Naive B cell (primary cell): ENCODE measurements around the gene NASP. TPM values are rescaled to one million over a fixed set of nuclear protein-coding genes. Genes with fewer than 3 reads are reported as not detected.

Source experiments
- ATAC-seq, 2 donors: fragments of 150-1000 bp; cut with Tn5 transposase; 2 replicates each; pipeline ENCODE4 v1.10.0; 2021; ENCODE audit warnings: low read depth in 2 of 2, mild to moderate bottlenecking in 2 of 2, moderate library complexity in 2 of 2
- DNase-seq: peaks from one replicate; pipeline ENCODE4 v3.0.0; 2022
- H3K27ac Mint-ChIP-seq, 6 donors: one replicate each; pipeline ENCODE4 v1.8.0; 2020 to 2022; ENCODE audit warnings: mild to moderate bottlenecking in 6 of 6, mixed read lengths in 6 of 6, moderate library complexity in 5 of 6, inconsistent platforms in 2 of 6
- H3K27me3 Mint-ChIP-seq, 3 donors: one replicate each; pipeline ENCODE4 v1.8.0; 2021 to 2022; ENCODE audit warnings: mixed read lengths in 3 of 3, mild to moderate bottlenecking in 1 of 3
- H3K36me3 Mint-ChIP-seq, 2 donors: one replicate each; pipeline ENCODE4 v1.8.0; 2020 to 2022; ENCODE audit warnings: mixed read lengths in 2 of 2, inconsistent platforms in 1 of 2, mild to moderate bottlenecking in 1 of 2
- H3K4me1 Mint-ChIP-seq, 3 donors: one replicate each; pipeline ENCODE4 v1.8.0; 2020 to 2022; ENCODE audit warnings: mixed read lengths in 3 of 3, inconsistent platforms in 1 of 3, mild to moderate bottlenecking in 1 of 3, moderate library complexity in 1 of 3
- H3K4me3 Mint-ChIP-seq, 8 donors: one replicate each; pipeline ENCODE4 v1.8.0; 2020 to 2022; ENCODE audit warnings: mild to moderate bottlenecking in 8 of 8, mixed read lengths in 8 of 8, moderate library complexity in 8 of 8, inconsistent platforms in 2 of 8
- H3K9me3 Mint-ChIP-seq, 7 donors: one replicate each; pipeline ENCODE4 v1.8.0; 2020 to 2022; ENCODE audit warnings: mixed read lengths in 7 of 7, mild to moderate bottlenecking in 5 of 7, inconsistent platforms in 2 of 7, moderate library complexity in 1 of 7
- polyA plus RNA-seq, 6 donors: library from polyadenylated mRNA; unstranded; fragments of 300-500 nt; fragmentation: Illumina TruSeq; gene quantifications; one replicate each; pipeline ENCODE4 v1.2.3, GENCODE V29; 2021; ENCODE audit warnings: low read depth in 6 of 6

NASP gene
- polyA plus RNA-seq, 6 donors from 2014 or later, result 90.5 to 140 (median 114) TPM

DNA sequence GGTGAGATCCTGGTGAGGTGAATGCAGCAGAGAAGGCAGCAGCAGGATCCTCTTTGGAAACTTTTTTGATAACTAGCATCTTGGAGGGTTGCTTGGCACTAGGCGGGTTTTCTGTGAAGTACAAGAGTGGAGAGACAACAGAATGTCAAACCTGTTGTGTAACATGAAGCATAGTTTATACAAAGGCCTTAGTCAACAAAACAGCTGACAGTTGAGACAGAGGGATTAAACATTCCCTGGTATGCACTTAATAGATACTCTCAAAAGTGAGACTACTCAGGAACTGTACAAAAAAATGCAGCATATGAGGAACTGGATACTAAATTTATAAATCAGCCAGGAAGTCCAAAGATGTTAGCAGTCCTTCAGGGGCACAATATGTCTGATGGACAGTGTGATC lies 56.5 kb downstream of the NASP start:
- Mint-ChIP-seq H3K36me3 (peaks cover 6% of the 10 kb centered on the region in 2 donors), H3K27ac (peak overlapping the region in 2 of 6 donors; percentile 8 to 64), H3K4me1 (peaks cover 18 to 22% (median 20%) of the 10 kb centered on the region in 3 donors), H3K9me3 (no peaks in the 10 kb centered on the region), H3K4me3 (no peak overlapping the region), H3K27me3 (no peaks in the 10 kb centered on the region)
- DNase-seq (no peak), ATAC-seq (no peak)

DNA sequence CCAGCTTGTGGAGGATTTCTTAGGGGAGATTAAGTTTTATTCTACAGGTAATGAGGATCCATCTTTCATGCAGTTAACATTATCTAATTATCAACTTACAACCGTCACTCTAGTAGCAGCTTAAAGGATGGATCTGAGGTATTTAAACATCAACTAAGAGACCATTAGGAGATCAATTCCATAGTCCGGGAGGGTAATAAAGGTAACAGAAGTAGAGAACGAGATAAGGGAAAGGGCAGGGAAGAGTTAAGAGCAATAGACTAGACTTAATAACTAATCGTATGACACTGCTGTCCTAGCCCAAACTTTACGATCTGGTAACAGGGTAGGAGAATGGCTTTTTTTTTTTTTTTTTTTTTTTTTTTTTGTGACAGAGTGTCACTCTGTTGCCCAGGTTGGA lies 59.5 kb downstream of the NASP start:
- Mint-ChIP-seq H3K9me3 (no peaks in the 10 kb centered on the region), H3K36me3 (peaks cover 6% of the 10 kb centered on the region in 2 donors), H3K27me3 (no peaks in the 10 kb centered on the region), H3K4me1 (peaks cover 30 to 40% (median 34%) of the 10 kb centered on the region in 3 donors), H3K4me3 (no peak overlapping the region), H3K27ac (peak overlapping the region in 3 of 6 donors; percentile 19 to 63 (median 63))
- no peak for ATAC-seq
- no peak for DNase-seq

DNA sequence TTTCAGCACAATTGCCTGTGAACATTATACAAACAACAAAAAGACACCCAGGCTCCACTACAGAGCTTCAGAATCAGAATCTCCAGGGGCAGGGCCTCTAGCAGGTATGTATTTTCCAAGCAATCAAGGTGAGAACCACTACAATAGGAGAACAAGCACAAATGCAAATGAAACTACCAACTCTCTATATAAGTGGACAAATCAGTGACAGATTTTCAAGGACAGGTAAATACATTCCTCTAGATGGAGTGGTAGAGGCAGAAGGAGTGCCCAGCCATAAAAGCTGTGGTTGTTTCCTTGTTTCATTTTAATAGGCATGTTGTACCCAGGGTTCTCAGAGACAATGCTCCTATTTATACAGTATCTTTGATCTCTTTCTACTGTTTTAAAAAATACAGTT lies 60.1 kb downstream of the NASP start:
- peak overlapping the region in 3 of 6 donors; percentile 12 to 63 (median 34) for H3K27ac Mint-ChIP-seq
- H3K4me3 Mint-ChIP-seq, result peak overlapping the region in 2 of 8 donors; percentile 24 to 25
- no peaks in the 10 kb centered on the region for H3K27me3 Mint-ChIP-seq
- DNase-seq (no peak), ATAC-seq (peak; percentile 42 to 50)
- H3K9me3 Mint-ChIP-seq, result no peaks in the 10 kb centered on the region
- H3K36me3 Mint-ChIP-seq, result peaks cover 6% of the 10 kb centered on the region in 2 donors
- peaks cover 32 to 40% (median 34%) of the 10 kb centered on the region in 3 donors for H3K4me1 Mint-ChIP-seq

DNA sequence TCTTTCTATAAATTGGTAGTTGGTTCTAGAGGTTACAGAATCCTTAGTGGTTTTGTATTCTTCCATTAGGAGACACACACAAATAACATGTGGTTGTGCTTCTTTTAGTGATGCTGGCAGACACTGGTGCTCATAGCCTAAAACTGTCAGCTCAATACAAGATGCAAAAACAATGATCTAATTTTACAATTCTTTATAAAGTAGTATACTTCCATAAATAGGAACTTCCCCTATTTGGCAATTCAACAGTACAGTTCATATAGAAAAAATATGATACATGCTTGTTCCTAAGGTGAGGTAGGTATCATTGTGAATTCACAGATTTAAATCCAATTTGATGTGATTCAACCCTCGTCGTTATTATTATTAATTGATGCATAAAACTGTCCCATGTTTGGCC lies 60.8 kb downstream of the NASP start:
- Mint-ChIP-seq H3K36me3 (peaks cover 6% of the 10 kb centered on the region in 2 donors), H3K4me3 (no peak overlapping the region), H3K27ac (peak overlapping the region in 5 of 6 donors; percentile 42 to 85 (median 71)), H3K27me3 (no peaks in the 10 kb centered on the region), H3K4me1 (peaks cover 32 to 40% (median 34%) of the 10 kb centered on the region in 3 donors), H3K9me3 (no peaks in the 10 kb centered on the region)
- DNase-seq (no peak), ATAC-seq (peak; percentile 43)

DNA sequence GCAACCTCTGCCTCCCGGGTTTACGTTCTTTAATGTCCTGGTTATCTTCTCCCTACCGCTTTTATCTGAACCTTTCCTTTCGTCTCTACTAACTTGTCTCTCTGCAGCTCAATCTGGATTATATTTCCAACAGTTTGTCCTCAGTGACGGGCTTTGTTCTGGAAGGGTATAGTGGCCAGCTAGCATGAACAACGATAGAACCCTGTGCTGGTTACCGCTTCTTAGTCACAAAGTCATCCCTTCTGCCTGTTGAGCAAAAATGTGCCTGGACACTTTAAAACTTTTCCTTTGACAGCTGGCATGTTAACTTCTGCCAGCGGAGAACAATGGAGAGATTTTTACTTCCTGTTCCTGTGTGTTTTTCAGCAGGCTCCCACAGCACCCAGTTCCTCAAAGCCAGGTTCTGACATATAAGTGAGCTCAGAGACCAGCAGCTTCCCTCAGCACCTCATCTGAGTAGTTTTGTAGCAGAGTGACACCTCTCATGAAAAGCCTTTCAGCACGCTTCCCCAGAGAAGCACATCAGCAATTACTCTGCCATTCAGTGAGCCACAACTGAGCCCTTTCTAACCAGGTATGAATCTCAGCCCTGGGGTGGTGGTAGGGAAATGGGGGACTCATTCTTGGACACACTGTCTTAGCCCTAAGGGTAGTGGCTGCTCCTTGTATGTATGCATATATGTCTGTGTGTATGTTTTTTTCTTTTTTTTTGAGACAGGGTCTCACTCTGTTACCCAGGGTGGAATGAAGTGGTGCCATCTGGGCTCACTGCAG lies 63.6 kb downstream of the NASP start:
- DNase-seq (no peak), ATAC-seq (peak in 1 of 2 donors; percentile 30)
- peak overlapping the region in 1 of 8 donors; percentile 55 for H3K4me3 Mint-ChIP-seq
- H3K27me3 Mint-ChIP-seq, result no peaks in the 10 kb centered on the region
- peaks cover 6 to 8% of the 10 kb centered on the region in 2 donors for H3K36me3 Mint-ChIP-seq
- peak overlapping the region in 4 of 6 donors; percentile 11 to 80 (median 76) for H3K27ac Mint-ChIP-seq
- H3K4me1 Mint-ChIP-seq, result peaks cover 27 to 40% (median 35%) of the 10 kb centered on the region in 3 donors
- no peaks in the 10 kb centered on the region for H3K9me3 Mint-ChIP-seq

DNA sequence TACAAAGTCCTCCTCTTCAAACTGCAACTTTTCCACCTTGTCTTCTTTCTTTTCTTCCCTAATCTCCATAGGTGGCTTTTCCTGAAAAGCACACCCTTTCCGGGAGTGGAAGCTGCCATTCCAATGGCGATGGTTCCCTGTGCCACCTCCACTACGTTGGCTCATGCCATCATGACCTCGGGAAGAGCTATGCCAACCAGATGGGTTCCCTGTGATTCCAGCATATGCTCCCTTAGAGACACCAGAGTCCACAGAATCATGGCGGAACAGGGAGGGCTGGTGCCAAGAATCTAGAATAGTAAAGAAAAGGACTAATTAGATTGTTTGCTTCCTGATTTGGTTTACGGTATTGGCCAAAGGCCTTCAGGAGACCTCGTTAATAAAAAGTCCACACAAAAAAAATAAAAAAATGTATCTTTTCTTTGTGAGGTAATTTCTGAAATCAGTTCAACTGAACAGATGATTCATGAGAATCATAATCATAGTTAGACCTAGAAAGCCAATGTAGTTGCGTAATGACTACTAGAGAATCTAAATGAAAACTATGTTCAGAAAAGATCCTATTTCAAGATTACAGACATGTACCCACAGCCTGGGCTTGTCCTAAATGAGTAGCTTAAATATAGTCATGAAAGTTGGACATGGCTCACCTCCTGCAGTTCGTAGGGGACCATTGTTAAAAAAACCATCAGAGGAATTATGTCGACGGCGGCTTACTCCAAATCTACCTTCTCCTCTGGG lies 70.9 kb downstream of the NASP start:
- H3K9me3 Mint-ChIP-seq, result no peaks in the 10 kb centered on the region
- no peak for ATAC-seq
- H3K27ac Mint-ChIP-seq, result peak overlapping the region in 1 of 6 donors; percentile 44
- no peak overlapping the region for H3K4me3 Mint-ChIP-seq
- H3K27me3 Mint-ChIP-seq, result no peaks in the 10 kb centered on the region
- no peak for DNase-seq
- H3K36me3 Mint-ChIP-seq, result peaks cover 0 to 24% of the 10 kb centered on the region in 2 donors
- peaks cover 0 to 7% (median 3%) of the 10 kb centered on the region in 3 donors for H3K4me1 Mint-ChIP-seq

DNA sequence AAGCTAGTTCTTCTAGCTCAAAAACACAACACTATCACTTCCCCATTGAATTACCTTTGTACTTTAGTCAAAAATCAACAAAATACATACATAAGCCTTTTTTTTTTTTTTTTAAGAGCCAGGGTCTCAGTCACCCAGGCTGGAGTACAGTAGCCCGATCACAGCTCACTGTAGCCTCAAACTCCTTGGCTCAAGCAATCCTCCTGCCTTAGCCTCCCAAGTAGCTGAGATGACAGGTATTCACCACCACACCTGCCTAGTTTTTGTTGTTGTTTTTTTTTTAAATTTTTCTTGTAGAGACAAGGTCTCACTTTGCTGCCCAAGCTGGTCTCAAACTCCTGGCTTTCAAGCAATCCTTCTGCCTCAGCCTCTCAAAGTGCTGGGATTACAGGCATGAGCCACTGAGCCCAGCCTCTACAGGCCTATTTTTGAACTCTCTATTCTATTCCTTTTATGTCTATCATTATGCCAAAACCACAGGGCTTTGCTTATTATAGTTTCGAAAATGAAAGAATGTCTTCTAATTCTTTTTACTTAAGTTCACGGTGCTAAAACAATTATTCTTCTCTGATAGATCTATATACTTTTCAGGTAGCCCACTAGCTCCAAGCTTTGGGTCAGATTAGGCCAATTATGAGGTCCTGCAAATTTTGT lies 72.9 kb downstream of the NASP start:
- DNase-seq, result no peak
- no peak for ATAC-seq
- Mint-ChIP-seq H3K4me3 (no peak overlapping the region), H3K27ac (peak overlapping the region in 2 of 6 donors; percentile 18 to 41), H3K4me1 (peaks cover 0 to 11% (median 0%) of the 10 kb centered on the region in 3 donors), H3K9me3 (no peaks in the 10 kb centered on the region), H3K36me3 (peaks cover 0 to 29% of the 10 kb centered on the region in 2 donors), H3K27me3 (no peaks in the 10 kb centered on the region)

DNA sequence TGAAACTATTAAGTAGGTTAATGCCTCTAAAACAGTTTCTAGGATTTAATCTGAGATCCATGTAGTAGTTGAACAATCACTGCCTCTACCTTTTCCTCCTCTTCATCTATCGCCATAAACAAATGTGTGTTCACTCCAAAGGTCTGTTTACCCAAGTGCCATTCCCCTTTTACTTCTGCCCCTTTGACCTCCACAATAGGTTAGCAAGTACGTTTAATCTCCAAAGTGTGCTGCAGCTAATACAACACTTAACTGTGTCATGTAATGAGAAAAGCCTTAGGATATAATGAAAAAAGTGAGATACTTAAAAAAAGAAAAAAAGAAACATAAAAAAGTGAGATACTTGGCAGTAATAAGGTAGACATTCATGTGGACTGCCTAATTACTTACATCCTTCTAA lies 74.3 kb downstream of the NASP start:
- DNase-seq, result no peak
- Mint-ChIP-seq H3K9me3 (no peaks in the 10 kb centered on the region), H3K27me3 (no peaks in the 10 kb centered on the region), H3K4me1 (peaks cover 0 to 14% (median 6%) of the 10 kb centered on the region in 3 donors), H3K36me3 (peaks cover 0 to 29% of the 10 kb centered on the region in 2 donors), H3K27ac (peak overlapping the region in 1 of 6 donors; percentile 51), H3K4me3 (no peak overlapping the region)
- no peak for ATAC-seq

DNA sequence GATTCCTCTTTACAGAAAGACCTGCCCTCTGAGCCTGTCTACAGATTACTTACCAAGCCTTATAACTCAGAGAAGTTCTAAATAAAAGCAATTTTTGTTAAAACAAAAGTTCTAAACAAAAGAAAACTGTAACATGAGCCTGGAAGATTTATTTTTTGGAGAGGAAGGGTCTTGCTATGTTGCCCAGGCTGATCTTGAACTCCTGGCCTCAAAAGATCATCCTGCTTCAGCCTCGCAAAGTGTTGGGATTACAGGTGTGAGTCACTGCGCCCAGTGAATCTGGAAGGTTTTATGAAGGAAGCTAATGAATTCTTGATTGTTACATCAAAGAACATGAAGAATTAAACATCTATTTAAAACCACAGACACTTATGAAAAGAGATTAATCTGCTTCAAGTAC lies 75.4 kb downstream of the NASP start:
- no peaks in the 10 kb centered on the region for H3K9me3 Mint-ChIP-seq
- DNase-seq, result no peak
- ATAC-seq, result no peak
- no peaks in the 10 kb centered on the region for H3K27me3 Mint-ChIP-seq
- peaks cover 0 to 28% of the 10 kb centered on the region in 2 donors for H3K36me3 Mint-ChIP-seq
- no peak overlapping the region for H3K27ac Mint-ChIP-seq
- H3K4me3 Mint-ChIP-seq, result no peak overlapping the region
- peaks cover 4 to 19% (median 9%) of the 10 kb centered on the region in 3 donors for H3K4me1 Mint-ChIP-seq

DNA sequence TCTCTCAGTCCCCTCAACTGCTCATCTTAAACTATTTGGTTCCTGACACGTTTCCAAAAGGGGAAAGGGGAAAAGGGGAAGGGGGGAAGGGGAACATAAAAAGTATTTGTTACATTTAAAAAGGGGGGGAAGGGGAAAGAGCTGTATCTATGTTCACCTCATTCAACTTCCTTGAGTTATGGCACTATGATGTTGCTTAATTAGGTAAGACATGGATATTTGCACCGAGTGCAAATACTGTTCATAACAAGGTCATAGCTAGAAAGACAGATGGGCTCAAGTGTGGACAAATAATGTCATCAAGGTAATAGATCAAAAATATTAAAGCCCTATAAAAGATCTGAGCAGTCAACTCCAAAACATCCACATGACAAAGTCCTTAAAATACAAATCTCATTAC lies 76.5 kb downstream of the NASP start:
- no peak overlapping the region for H3K27ac Mint-ChIP-seq

DNA sequence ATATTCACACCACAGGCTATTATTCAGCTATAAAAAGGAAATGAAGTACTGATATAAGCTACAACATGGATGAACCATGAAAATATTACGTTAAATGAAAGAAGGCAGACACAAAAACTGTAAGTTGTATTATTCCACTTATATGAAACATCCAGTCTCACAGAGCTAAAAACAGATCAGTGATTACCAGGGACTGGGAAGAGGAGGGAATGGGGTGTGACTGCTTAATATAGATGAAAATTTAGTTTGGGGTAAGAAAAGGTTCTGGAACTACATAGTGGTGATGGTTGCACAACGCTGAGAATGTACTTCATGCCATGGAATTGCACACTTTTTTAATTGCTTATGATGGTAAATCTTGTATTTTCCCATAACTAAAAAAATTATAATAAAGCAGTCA lies 83.0 kb downstream of the NASP start:
- Mint-ChIP-seq H3K4me3 (no peak overlapping the region), H3K9me3 (no peaks in the 10 kb centered on the region), H3K27me3 (no peaks in the 10 kb centered on the region), H3K4me1 (peaks cover 38 to 47% (median 41%) of the 10 kb centered on the region in 3 donors), H3K36me3 (no peaks in the 10 kb centered on the region), H3K27ac (peak overlapping the region in 1 of 6 donors; percentile 39)
- no peak for DNase-seq
- ATAC-seq, result no peak

More for the DNA sequence above, 76.5 kb downstream of the NASP start:
- ATAC-seq (no peak), DNase-seq (no peak)
- Mint-ChIP-seq H3K9me3 (no peaks in the 10 kb centered on the region), H3K27me3 (no peaks in the 10 kb centered on the region), H3K36me3 (peaks cover 0 to 20% of the 10 kb centered on the region in 2 donors), H3K4me1 (peaks cover 8 to 19% (median 13%) of the 10 kb centered on the region in 3 donors), H3K4me3 (no peak overlapping the region)

DNA sequence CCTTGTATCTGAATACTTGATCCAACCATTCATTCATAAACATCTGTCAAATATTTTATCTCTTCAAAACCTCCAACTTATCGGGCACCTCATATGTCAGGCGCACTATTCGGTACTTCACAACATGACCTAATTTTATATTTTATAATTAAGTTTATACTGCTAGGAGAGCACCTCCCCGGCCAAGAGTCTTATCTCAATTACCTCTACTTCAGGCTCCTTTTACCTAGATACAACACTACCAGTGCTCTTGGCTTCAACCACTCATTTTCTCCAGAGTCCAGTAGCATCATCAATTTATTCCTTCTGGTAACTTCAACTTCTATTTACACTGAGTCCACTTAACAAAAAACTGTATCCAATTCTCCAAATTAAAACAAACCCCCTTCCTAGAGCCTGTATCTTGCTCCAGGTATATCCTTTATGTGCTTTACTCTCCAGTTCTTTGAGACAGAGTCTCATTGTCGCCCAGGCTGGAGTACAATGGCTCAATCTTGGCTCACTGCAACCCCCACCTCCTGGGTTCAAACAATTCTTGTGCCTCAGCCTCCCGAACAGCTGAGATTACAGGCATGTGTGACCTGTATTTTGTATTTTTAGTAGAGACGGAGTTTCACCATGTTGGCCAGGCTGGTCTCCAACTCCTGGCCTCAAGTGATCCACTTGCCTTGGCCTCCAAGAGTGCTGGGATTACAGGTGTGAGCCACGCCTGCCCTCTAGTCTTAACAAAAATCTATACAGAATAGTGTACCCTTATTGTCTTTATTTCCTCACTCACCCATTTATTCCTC lies 83.7 kb downstream of the NASP start:
- Mint-ChIP-seq H3K4me3 (no peak overlapping the region), H3K27me3 (no peaks in the 10 kb centered on the region), H3K27ac (peak overlapping the region in 2 of 6 donors; percentile 34 to 39), H3K36me3 (no peaks in the 10 kb centered on the region), H3K4me1 (peaks cover 40 to 50% (median 47%) of the 10 kb centered on the region in 3 donors), H3K9me3 (no peaks in the 10 kb centered on the region)
- ATAC-seq (no peak), DNase-seq (no peak)
